IMR-90 (cell line): ENCODE results near the gene CORO1C.

Source experiments
- CTCF ChIP-seq: conservative IDR thresholded peaks from 2 replicates; pipeline ENCODE4 v1.5.1; 2012; ENCODE audit warnings: mild to moderate bottlenecking, low read depth, low read length, improper control_type of control experiment
- MAZ ChIP-seq: IDR thresholded peaks from 2 replicates; pipeline ENCODE4 v1.6.1; 2012; ENCODE audit warnings: low read depth, mild to moderate bottlenecking, low read length, improper control_type of control experiment, moderate library complexity, borderline replicate concordance
- POLR2A ChIP-seq: IDR thresholded peaks from 2 replicates; pipeline ENCODE4 v1.6.1; 2012; ENCODE audit warnings: mild to moderate bottlenecking, low read depth, low read length
- RAD21 ChIP-seq: IDR thresholded peaks from 2 replicates; pipeline ENCODE4 v1.6.1; 2012; ENCODE audit warnings: low read length, improper control_type of control experiment
- SMC3 ChIP-seq: fragments of 150-350 bp; IDR thresholded peaks from 2 replicates; pipeline ENCODE4 v1.6.1; 2016; ENCODE audit warnings: low read depth, mild to moderate bottlenecking, antibody characterized with exemption, low read length, moderate library complexity

- TF ChIP-seq CTCF = no peak
- no peak for TF ChIP-seq MAZ
- no peak for TF ChIP-seq SMC3
- TF ChIP-seq RAD21 = no peak
- no peak for TF ChIP-seq POLR2A
Measured at GRCh38 chr12:108772891-108773797, 41.8 kb upstream of the CORO1C start.
